ENCODE measurements around the gene ARMC2. TPM values are rescaled to one million over a fixed set of nuclear protein-coding genes. Genes with fewer than 3 reads are reported as not detected.

The ARMC2 gene
- total RNA-seq, 4 donors from 2014 or later: 3.1 to 11.1 (median 5.7) TPM

DNA sequence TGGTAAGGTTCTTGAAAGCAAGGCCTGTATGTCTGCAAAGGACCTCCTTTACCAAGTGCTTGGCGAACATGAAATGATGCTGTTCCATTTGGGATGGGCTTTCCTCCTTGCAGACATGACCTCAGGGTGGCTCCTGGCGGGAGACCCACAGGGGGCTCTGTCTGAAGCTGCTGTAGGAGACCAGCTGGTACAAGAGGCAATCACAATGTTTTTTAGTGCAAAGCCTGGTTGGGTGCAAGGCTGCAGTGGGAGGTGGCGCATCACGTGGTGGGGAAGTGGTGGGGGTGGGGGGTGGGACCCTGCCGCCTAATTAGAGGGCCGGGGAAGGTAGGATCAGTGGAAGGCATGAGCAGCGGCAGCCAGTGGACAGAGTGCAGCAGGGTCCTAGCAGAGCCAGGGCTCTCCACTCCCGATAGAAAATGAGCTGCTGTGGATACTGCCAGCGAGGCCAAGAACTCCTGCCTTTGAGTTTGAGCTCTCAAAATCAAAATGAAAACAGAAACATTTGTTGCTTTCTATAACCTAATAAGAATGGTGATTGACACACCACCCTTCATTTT, 9.1 kb upstream of the ARMC2 start:
- Histone ChIP-seq H3K36me3 (no peaks in the 10 kb centered on the region), H3K27ac (no peak overlapping the region), H3K4me1 (peaks cover 0 to 23% (median 2%) of the 10 kb centered on the region in 4 donors), H3K27me3 (no peaks in the 10 kb centered on the region), H3K4me3 (no peak overlapping the region), H3K9me3 (no peaks in the 10 kb centered on the region)
- no peak for DNase-seq (ENCODE audit: low spot score in 2 of 2)
- 50 to 52% methylated on average over 9 of the region's 9 CpGs for WGBS, 2 donors
- TF ChIP-seq, protein P1, sequence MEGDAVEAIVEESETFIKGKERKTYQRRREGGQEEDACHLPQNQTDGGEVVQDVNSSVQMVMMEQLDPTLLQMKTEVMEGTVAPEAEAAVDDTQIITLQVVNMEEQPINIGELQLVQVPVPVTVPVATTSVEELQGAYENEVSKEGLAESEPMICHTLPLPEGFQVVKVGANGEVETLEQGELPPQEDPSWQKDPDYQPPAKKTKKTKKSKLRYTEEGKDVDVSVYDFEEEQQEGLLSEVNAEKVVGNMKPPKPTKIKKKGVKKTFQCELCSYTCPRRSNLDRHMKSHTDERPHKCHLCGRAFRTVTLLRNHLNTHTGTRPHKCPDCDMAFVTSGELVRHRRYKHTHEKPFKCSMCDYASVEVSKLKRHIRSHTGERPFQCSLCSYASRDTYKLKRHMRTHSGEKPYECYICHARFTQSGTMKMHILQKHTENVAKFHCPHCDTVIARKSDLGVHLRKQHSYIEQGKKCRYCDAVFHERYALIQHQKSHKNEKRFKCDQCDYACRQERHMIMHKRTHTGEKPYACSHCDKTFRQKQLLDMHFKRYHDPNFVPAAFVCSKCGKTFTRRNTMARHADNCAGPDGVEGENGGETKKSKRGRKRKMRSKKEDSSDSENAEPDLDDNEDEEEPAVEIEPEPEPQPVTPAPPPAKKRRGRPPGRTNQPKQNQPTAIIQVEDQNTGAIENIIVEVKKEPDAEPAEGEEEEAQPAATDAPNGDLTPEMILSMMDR (IDR thresholded peaks at IDR 0.05): no peak
- no peak for TF ChIP-seq EP300 (IDR thresholded peaks at IDR 0.05)
- TF ChIP-seq POLR2A (IDR thresholded peaks at IDR 0.05): no peak

DNA sequence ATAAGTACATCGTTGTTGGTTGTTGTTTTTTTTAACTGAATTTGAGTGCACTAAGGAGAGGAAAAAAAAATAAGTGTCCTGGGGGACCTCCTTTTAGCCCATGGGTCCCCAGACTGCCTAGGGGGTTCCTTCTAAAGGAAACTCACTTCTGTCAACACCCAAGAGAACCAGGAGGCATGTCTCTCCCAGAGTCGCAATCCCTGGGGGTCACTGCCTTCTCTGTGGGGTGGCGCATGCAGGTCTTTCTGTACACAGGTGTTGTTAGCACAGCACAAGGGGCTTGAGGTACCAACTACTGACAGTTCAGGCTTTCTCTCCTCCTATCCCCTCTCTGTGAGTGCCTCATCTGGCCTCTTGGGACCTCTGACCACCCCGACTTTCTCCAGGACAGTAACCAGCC, 7.3 kb upstream of the ARMC2 start:
- no peaks in the 10 kb centered on the region for H3K9me3 ChIP-seq
- H3K27me3 ChIP-seq: no peaks in the 10 kb centered on the region
- H3K4me1 ChIP-seq: peaks cover 0 to 13% (median 2%) of the 10 kb centered on the region in 4 donors
- WGBS, 2 donors: 84 to 88% methylated on average over 4 of the region's 4 CpGs
- no peaks in the 10 kb centered on the region for H3K36me3 ChIP-seq
- H3K27ac ChIP-seq: peak overlapping the region in 2 of 4 donors; percentile 26 to 67
- no peak for TF ChIP-seq POLR2A (IDR thresholded peaks at IDR 0.05)
- TF ChIP-seq EP300 (IDR thresholded peaks at IDR 0.05): no peak
- TF ChIP-seq, protein P1 (IDR thresholded peaks at IDR 0.05): no peak
- DNase-seq (ENCODE audit: low spot score in 2 of 2): no peak
- no peak overlapping the region for H3K4me3 ChIP-seq

DNA sequence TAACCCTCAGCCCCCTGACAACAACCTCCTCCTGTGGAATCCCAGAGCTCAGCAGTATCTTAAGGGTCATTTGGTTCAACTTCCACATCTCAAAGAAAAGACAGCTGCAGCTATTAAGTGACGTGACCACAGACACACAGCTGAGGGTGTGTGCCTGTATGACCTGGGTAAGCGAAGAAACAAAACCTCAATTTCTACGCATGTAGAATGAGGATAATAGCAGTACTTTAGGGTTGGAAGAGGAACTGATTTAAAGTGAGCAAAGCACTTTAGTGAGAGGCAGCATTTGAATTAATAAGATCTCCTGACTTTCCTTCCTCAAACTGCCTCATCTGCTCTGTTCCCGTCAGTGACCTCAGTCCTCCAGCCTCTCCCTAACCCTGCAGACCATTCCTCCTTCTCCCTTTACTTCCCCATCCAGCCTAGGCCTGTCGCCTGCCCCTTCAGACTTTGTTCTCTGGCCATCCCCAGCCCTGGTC, 6.8 kb upstream of the ARMC2 start:
- 76 to 83% methylated on average over 5 of the region's 5 CpGs for WGBS, 2 donors
- H3K36me3 ChIP-seq: no peaks in the 10 kb centered on the region
- no peaks in the 10 kb centered on the region for H3K9me3 ChIP-seq
- no peaks in the 10 kb centered on the region for H3K27me3 ChIP-seq
- peak; percentile 68 to 85 for TF ChIP-seq EP300 (IDR thresholded peaks at IDR 0.05)
- TF ChIP-seq, protein P1 (IDR thresholded peaks at IDR 0.05): no peak
- peaks cover 0 to 13% (median 2%) of the 10 kb centered on the region in 4 donors for H3K4me1 ChIP-seq
- H3K4me3 ChIP-seq: no peak overlapping the region
- peak overlapping the region in 2 of 4 donors; percentile 26 to 67 for H3K27ac ChIP-seq
- peak in 1 of 2 donors; percentile 35 for DNase-seq (ENCODE audit: low spot score in 2 of 2)

DNA sequence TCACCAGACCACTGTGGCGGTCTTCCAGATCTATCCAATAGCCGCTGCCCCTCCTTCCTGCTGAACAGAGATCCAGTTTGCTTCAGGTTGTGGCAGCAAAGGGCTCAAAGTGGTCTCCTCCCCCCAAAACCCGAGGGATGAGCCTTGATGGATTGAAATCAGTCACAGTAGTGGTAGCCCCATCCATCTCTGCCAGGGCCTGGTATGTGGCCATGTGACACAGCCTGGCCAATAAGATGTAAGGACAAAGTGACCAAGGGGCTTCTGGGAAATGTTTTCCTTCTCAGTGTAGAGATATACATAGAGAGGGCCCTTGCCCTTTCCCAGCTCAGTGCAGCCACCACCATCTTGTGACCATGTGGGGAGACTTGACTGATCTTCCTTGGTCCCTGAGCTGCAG, 4.1 kb upstream of the ARMC2 start:
- Histone ChIP-seq H3K36me3 (no peaks in the 10 kb centered on the region), H3K4me3 (no peak overlapping the region), H3K27ac (no peak overlapping the region), H3K9me3 (no peaks in the 10 kb centered on the region), H3K4me1 (peaks cover 0 to 12% (median 2%) of the 10 kb centered on the region in 4 donors), H3K27me3 (no peaks in the 10 kb centered on the region)
- no peak for DNase-seq (ENCODE audit: low spot score in 2 of 2)
- TF ChIP-seq, protein P1 (IDR thresholded peaks at IDR 0.05): no peak
- TF ChIP-seq EP300 (IDR thresholded peaks at IDR 0.05) (no peak), POLR2A (IDR thresholded peaks at IDR 0.05) (no peak)
- WGBS, 2 donors: 90 to 91% methylated on average over 3 of the region's 3 CpGs

DNA sequence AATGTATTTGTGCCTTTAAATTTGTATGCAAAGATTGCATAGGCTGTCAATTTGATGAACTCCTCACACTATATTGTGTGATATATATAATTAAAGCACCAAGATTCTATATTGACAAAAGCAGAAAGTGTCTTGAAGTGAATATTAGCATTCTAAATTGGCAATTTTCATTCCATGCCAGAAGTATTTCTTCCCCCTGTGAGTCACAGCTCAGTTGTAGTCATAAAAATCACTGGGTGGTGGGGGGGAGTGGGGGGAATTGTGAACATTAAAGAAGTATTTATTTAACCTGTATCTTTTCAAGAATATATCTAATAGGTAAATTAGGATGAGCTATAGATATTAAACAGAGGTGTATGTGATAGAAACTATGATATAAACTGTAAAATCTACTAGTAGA, 3.1 kb upstream of the ARMC2 start:
- Histone ChIP-seq H3K27me3 (no peaks in the 10 kb centered on the region), H3K36me3 (no peaks in the 10 kb centered on the region), H3K27ac (no peak overlapping the region), H3K4me3 (no peak overlapping the region), H3K9me3 (no peaks in the 10 kb centered on the region), H3K4me1 (peaks cover 0 to 22% (median 7%) of the 10 kb centered on the region in 4 donors)
- DNase-seq (ENCODE audit: low spot score in 2 of 2): no peak
- TF ChIP-seq, protein P1 (IDR thresholded peaks at IDR 0.05): no peak

Data from tibial nerve (tissue), 4 donors.